ENCODE data around the gene ECE1. TPM values are rescaled to one million over a fixed set of nuclear protein-coding genes. Genes with fewer than 3 reads are reported as not detected.

The ECE1 gene
- total and polyA plus RNA-seq, 2 donors (not counting 1 experiment from before 2014, with no cell fraction given): 131 to 138 TPM

DNA sequence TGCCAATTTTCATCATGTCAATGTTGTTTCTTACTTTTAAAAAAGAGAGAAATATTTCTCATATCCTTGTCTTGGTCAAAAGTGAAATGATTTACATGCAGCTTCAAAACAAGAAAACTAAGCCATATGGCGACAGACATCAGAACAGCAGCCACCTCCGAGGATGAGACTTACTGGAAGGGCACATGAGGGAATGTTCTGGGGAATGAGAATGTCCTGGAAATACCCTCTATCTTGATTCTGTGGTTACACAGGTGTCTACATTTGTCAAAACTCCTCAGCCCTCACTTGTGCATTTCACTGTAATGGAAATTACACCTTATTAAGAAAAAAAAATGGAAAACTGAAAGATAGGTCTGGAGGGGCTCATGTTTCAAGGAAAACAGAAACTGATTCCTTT, 14.2 kb upstream of the ECE1 start:
- no peak for DNase-seq (ENCODE audit: low read depth in 2 of 2)
- Histone ChIP-seq H3K4me2 (ENCODE audit: extremely low read depth, insufficient read depth, low read length) (no peak overlapping the region), H3K9ac (ENCODE audit: insufficient read depth, low read length) (no peak overlapping the region), H3K27ac (ENCODE audit: insufficient read depth, low read length) (peak overlapping the region; percentile 34), H3K9me3 (ENCODE audit: control insufficient read depth, insufficient read depth, low read depth, low read length) (no peaks in the 10 kb centered on the region), H4K20me1 (ENCODE audit: control insufficient read depth, extremely low read depth, insufficient read depth, low read length) (no peaks in the 10 kb centered on the region), H3K4me3 (replicated peaks in 1 of 4; ENCODE audit: control extremely low read depth in 1 of 4, insufficient read depth in 1 of 4, low read depth in 3 of 4, low read length in 4 of 4) (no peak overlapping the region), H3K4me1 (ENCODE audit: control insufficient read depth, extremely low read depth, insufficient read depth, low read length) (peaks cover 49% of the 10 kb centered on the region), H3K79me2 (ENCODE audit: control insufficient read depth, insufficient read depth, low read length) (peaks cover 48% of the 10 kb centered on the region), H3K27me3 (ENCODE audit: control insufficient read depth, insufficient read depth, low read length) (no peaks in the 10 kb centered on the region), H2AFZ (ENCODE audit: low read length) (no peak overlapping the region), H3K36me3 (ENCODE audit: control insufficient read depth, insufficient read depth, low read length) (peaks cover 2% of the 10 kb centered on the region)
- TF ChIP-seq, protein P1, sequence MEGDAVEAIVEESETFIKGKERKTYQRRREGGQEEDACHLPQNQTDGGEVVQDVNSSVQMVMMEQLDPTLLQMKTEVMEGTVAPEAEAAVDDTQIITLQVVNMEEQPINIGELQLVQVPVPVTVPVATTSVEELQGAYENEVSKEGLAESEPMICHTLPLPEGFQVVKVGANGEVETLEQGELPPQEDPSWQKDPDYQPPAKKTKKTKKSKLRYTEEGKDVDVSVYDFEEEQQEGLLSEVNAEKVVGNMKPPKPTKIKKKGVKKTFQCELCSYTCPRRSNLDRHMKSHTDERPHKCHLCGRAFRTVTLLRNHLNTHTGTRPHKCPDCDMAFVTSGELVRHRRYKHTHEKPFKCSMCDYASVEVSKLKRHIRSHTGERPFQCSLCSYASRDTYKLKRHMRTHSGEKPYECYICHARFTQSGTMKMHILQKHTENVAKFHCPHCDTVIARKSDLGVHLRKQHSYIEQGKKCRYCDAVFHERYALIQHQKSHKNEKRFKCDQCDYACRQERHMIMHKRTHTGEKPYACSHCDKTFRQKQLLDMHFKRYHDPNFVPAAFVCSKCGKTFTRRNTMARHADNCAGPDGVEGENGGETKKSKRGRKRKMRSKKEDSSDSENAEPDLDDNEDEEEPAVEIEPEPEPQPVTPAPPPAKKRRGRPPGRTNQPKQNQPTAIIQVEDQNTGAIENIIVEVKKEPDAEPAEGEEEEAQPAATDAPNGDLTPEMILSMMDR (conservative IDR thresholded peaks at IDR 0.05 in 1 of 2, IDR thresholded peaks at IDR 0.05 in 1 of 2; ENCODE audit: low read depth in 1 of 2, low read length in 2 of 2): no peak
- no peak for TF ChIP-seq EZH2 (IDR thresholded peaks at IDR 0.05; ENCODE audit: low read length, missing control alignments)

DNA sequence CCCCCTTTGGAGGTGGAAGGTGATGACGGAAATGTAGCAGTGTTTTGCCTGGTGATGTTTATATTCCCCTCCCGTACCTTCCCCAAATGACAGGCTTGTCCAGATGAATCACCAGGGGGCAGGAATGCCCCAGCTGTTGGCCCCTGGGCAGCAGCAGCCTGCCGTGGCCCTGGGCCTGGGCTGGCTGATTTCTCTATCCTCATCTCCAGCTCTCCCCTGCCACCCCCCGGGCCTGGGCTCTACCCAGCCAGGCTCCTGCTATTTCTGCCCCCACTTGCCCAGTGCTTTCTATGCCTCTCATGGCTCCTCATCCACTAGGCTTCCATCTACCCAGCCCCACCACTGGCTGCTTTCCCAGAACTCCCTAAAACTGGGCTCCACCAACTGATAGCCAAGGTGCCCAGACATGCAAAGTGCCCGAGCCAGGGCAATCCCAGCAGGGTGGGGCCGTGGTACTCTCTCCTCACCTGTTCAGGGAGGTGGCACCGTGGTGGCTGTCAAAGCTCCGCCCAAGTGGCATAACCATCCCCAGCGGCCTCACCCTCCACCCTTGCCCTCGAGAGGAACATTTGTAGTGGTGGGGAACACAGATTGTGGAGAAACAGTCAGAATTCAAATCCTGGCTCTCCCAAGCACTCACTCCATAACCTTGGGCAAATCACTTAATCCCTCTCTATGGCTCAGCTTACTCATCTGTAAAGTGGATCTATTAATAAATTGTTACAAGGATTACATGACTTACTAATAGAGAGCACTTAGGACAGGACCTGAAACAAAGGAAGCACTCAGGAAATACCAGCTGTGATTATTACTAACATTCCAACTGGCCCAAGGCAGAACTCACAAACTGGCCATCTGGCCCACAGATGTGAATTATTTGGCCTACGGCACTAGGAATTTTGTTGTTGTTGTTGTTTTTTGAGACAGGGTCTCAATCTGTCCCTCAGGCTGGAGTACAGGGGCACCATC, 12.8 kb upstream of the ECE1 start:
- no peaks in the 10 kb centered on the region for H3K27me3 ChIP-seq (ENCODE audit: control insufficient read depth, insufficient read depth, low read length)
- no peaks in the 10 kb centered on the region for H3K9me3 ChIP-seq (ENCODE audit: control insufficient read depth, insufficient read depth, low read depth, low read length)
- no peaks in the 10 kb centered on the region for H4K20me1 ChIP-seq (ENCODE audit: control insufficient read depth, extremely low read depth, insufficient read depth, low read length)
- peak overlapping the region; percentile 67 for H3K27ac ChIP-seq (ENCODE audit: insufficient read depth, low read length)
- no peak for TF ChIP-seq EZH2 (IDR thresholded peaks at IDR 0.05; ENCODE audit: low read length, missing control alignments)
- TF ChIP-seq, protein P1 (conservative IDR thresholded peaks at IDR 0.05 in 1 of 2, IDR thresholded peaks at IDR 0.05 in 1 of 2; ENCODE audit: low read depth in 1 of 2, low read length in 2 of 2): peak in 1 of 2 donors; percentile 8
- peak overlapping the region; percentile 9 for H3K4me2 ChIP-seq (ENCODE audit: extremely low read depth, insufficient read depth, low read length)
- peaks cover 34% of the 10 kb centered on the region for H3K4me1 ChIP-seq (ENCODE audit: control insufficient read depth, extremely low read depth, insufficient read depth, low read length)
- peak; percentile 78 to 87 for DNase-seq (ENCODE audit: low read depth in 2 of 2)
- no peak overlapping the region for H3K4me3 ChIP-seq (replicated peaks in 1 of 4; ENCODE audit: control extremely low read depth in 1 of 4, insufficient read depth in 1 of 4, low read depth in 3 of 4, low read length in 4 of 4)
- peaks cover 47% of the 10 kb centered on the region for H3K79me2 ChIP-seq (ENCODE audit: control insufficient read depth, insufficient read depth, low read length)
- no peaks in the 10 kb centered on the region for H3K36me3 ChIP-seq (ENCODE audit: control insufficient read depth, insufficient read depth, low read length)
- H2AFZ ChIP-seq (ENCODE audit: low read length): no peak overlapping the region
- H3K9ac ChIP-seq (ENCODE audit: insufficient read depth, low read length): no peak overlapping the region

DNA sequence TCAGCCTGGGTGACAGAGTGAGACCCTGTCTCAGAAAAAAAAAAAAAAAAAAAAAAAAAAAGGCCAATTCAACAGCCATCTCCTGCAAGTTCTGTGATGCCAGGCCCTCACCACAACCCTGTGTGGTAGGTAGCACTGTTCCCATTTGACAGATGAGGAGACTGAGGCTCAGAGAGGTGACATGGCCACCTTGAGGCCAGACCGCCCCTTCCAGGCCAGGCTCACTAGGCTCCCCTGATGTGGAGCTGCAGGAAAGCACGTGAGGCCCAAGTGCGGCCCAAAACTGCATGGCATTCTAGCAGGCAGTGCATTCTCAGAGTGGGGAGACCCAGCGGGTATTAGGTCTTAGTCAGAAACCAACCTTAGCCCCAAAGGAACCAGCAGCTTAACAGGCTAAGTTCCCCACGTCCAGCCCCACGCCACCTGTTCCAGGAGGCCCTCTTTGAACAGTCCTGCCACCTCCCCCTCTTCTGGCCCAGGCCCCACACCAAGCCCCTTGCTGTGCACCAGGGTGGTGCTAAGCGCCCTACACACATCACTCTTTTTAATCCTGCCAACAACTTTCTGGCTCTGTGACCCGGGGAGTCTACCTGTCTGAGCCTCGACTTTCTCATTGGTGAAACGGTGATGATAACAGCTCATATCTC, 11.7 kb upstream of the ECE1 start:
- TF ChIP-seq EZH2 (IDR thresholded peaks at IDR 0.05; ENCODE audit: low read length, missing control alignments): no peak
- TF ChIP-seq, protein P1 (conservative IDR thresholded peaks at IDR 0.05 in 1 of 2, IDR thresholded peaks at IDR 0.05 in 1 of 2; ENCODE audit: low read depth in 1 of 2, low read length in 2 of 2): no peak
- Histone ChIP-seq H3K4me1 (ENCODE audit: control insufficient read depth, extremely low read depth, insufficient read depth, low read length) (peaks cover 25% of the 10 kb centered on the region), H3K27ac (ENCODE audit: insufficient read depth, low read length) (no peak overlapping the region), H2AFZ (ENCODE audit: low read length) (no peak overlapping the region), H3K9ac (ENCODE audit: insufficient read depth, low read length) (no peak overlapping the region), H3K9me3 (ENCODE audit: control insufficient read depth, insufficient read depth, low read depth, low read length) (no peaks in the 10 kb centered on the region), H3K4me2 (ENCODE audit: extremely low read depth, insufficient read depth, low read length) (no peak overlapping the region), H3K27me3 (ENCODE audit: control insufficient read depth, insufficient read depth, low read length) (no peaks in the 10 kb centered on the region), H3K4me3 (replicated peaks in 1 of 4; ENCODE audit: control extremely low read depth in 1 of 4, insufficient read depth in 1 of 4, low read depth in 3 of 4, low read length in 4 of 4) (no peak overlapping the region), H4K20me1 (ENCODE audit: control insufficient read depth, extremely low read depth, insufficient read depth, low read length) (no peaks in the 10 kb centered on the region), H3K36me3 (ENCODE audit: control insufficient read depth, insufficient read depth, low read length) (no peaks in the 10 kb centered on the region), H3K79me2 (ENCODE audit: control insufficient read depth, insufficient read depth, low read length) (peaks cover 38% of the 10 kb centered on the region)
- no peak for DNase-seq (ENCODE audit: low read depth in 2 of 2)
